K562 (cell line): ENCODE measurements around the gene B4GALT7. TPM values are rescaled to one million over a fixed set of nuclear protein-coding genes. Genes with fewer than 3 reads are reported as not detected.

Experiments used
- ATAC-seq: fragments of 200-7000 bp; cut with Tn5 transposase; 3 replicates; pipeline ENCODE4 v1.9.1; 2020; ENCODE audit warnings: moderate library complexity
- BruUV-seq: library from RNA; stranded (reverse); fragments of 400-500 nt; replicated peaks from 2 replicates; lab custom pipeline; 2021; lab: Mats Ljungman, UMichigan
- CTCF ChIA-PET: fragments of 300-600 bp; formaldehyde crosslinking; extraction: SDS; loops from one replicate; lab custom pipeline; 2021; ENCODE audit warnings: low intra/inter-chr PET ratio; lab: Yijun Ruan, JAX
- POLR2A ChIA-PET: fragments of 300-600, 350-650 bp; sonication (Branson Sonifier 250); formaldehyde crosslinking; extraction: SDS; loops from one replicate; lab custom pipeline; 2021; ENCODE audit warnings: antibody characterized with exemption, inconsistent platforms; lab: Yijun Ruan, JAX
- DNase-seq, 4 experiments: peaks; one replicate each; pipeline versions ENCODE4 v3.0.0 to v3.0.0-alpha.2; 2011 to 2018; ENCODE audit warnings: low spot score in 3 of 4, mixed read lengths in 3 of 4; ENCODE audit errors: extremely low read depth in 1 of 4
- FAIRE-seq: peaks from 2 replicates; lab custom pipeline; 2011; peaks lifted over from hg19 to GRCh38; lab: Jason Lieb, UNC
- H2AFZ ChIP-seq: 2 replicates; pipeline ENCODE4 v1.6.0; 2011; ENCODE audit warnings: low read depth, low read length, control low read depth, inconsistent platforms
- H3K27ac ChIP-seq: fragments of 200-600 bp; 3 replicates; pipeline ENCODE4 v1.8.0; 2011; ENCODE audit warnings: low read depth, mild to moderate bottlenecking, control low read depth, inconsistent platforms, low read length, moderate library complexity, mixed read lengths; ENCODE audit errors: extremely low read depth
- H3K27me3 ChIP-seq, 2 experiments: fragments of 300-600 bp in 1 of 2; 2 replicates in 1 of 2; 3 replicates in 1 of 2; pipeline versions ENCODE4 v1.6.0 to v1.8.0; 2011; ENCODE audit warnings: inconsistent platforms in 2 of 2, low read length in 2 of 2, mild to moderate bottlenecking in 1 of 2, mixed read lengths in 1 of 2, moderate library complexity in 1 of 2; ENCODE audit not compliant: control insufficient read depth in 2 of 2, insufficient read depth in 2 of 2
- H3K36me3 ChIP-seq: fragments of 300-600 bp; 3 replicates; pipeline ENCODE4 v1.8.0; 2011; ENCODE audit warnings: mild to moderate bottlenecking, low read length, inconsistent platforms; ENCODE audit not compliant: control insufficient read depth, insufficient read depth
- H3K4me1 ChIP-seq, 2 experiments: fragments of 200-600 bp in 1 of 2; replicated peaks in 1 of 2; 2 replicates in 1 of 2; 3 replicates in 1 of 2; pipeline versions ENCODE4 v1.5.1 to v1.8.0; 2011; ENCODE audit warnings: inconsistent platforms in 2 of 2, low read length in 2 of 2, mild to moderate bottlenecking in 1 of 2, mixed read lengths in 1 of 2, moderate library complexity in 1 of 2; ENCODE audit not compliant: control insufficient read depth in 2 of 2, insufficient read depth in 2 of 2
- H3K4me2 ChIP-seq: 2 replicates; pipeline ENCODE4 v1.6.1; 2011; ENCODE audit warnings: low read length, control low read depth, inconsistent platforms, mixed read lengths; ENCODE audit not compliant: insufficient read depth
- H3K4me3 ChIP-seq: fragments of 200-600 bp; sonication (generic), shearing (Covaris generic); 2 replicates; pipeline ENCODE4 v1.5.1; 2016; ENCODE audit warnings: control low read depth, inconsistent platforms
- H3K79me2 ChIP-seq: fragments of 200-600 bp; 3 replicates; pipeline ENCODE4 v1.8.0; 2011; ENCODE audit warnings: low read length, inconsistent platforms; ENCODE audit not compliant: control insufficient read depth, insufficient read depth
- H3K9ac ChIP-seq, 2 experiments: 2 replicates each; pipeline versions ENCODE4 v1.6.0 to v1.6.1; 2011; ENCODE audit warnings: low read depth in 2 of 2, low read length in 2 of 2, control low read depth in 1 of 2, inconsistent platforms in 1 of 2, mild to moderate bottlenecking in 1 of 2, mixed read lengths in 1 of 2; ENCODE audit not compliant: insufficient read depth in 1 of 2
- H3K9me1 ChIP-seq: one replicate; pipeline ENCODE4 v1.6.0; 2011; ENCODE audit warnings: inconsistent platforms, mild to moderate bottlenecking, low read length, moderate library complexity; ENCODE audit not compliant: control insufficient read depth, insufficient read depth
- H3K9me3 ChIP-seq: replicated peaks from 2 replicates; pipeline ENCODE4 v1.5.1; 2011; ENCODE audit warnings: low read depth, low read length, inconsistent platforms; ENCODE audit not compliant: control insufficient read depth, insufficient read depth
- H4K20me1 ChIP-seq: replicated peaks from 2 replicates; pipeline ENCODE4 v1.6.1; 2011; ENCODE audit warnings: low read length, inconsistent platforms, mixed read lengths; ENCODE audit not compliant: control insufficient read depth, insufficient read depth
- BRF1 ChIP-seq: IDR thresholded peaks from 3 replicates; pipeline ENCODE4 v1.6.1; 2011; ENCODE audit warnings: borderline replicate concordance, mild to moderate bottlenecking; ENCODE audit not compliant: insufficient read length; ENCODE audit errors: extremely low read depth
- FOXA1 ChIP-seq: fragments of 450-650 bp; IDR thresholded peaks from 2 replicates; pipeline ENCODE4 v1.6.1; 2016; ENCODE audit warnings: mild to moderate bottlenecking, borderline replicate concordance
- GTF2E2 ChIP-seq: fragments of 200-800 bp; sonication (Bioruptor generic); IDR thresholded peaks from 2 replicates; pipeline ENCODE4 v1.6.1; 2016; ENCODE audit warnings: missing genetic modification characterization, missing compliant biosample characterization
- RAD21 ChIP-seq, 2 experiments: fragments of 250-450 bp in 1 of 2; fragments of 450-650 bp in 1 of 2; sonication (Bioruptor Pico) in 1 of 2; formaldehyde crosslinking in 1 of 2; IDR thresholded peaks in 1 of 2; conservative IDR thresholded peaks in 1 of 2; 2 replicates each; pipeline versions ENCODE4 v1.4.0 to v1.8.0; 2020 to 2022; ENCODE audit warnings: mild to moderate bottlenecking in 2 of 2, moderate library complexity in 1 of 2
- YY1 ChIP-seq, 3 experiments: IDR thresholded peaks; 2 replicates each; pipeline ENCODE4 v1.6.1; 2011; ENCODE audit warnings: low read length in 2 of 3, mild to moderate bottlenecking in 2 of 3, moderate library complexity in 2 of 3, borderline replicate concordance in 1 of 3, control low read depth in 1 of 3, low read depth in 1 of 3; ENCODE audit not compliant: insufficient read depth in 3 of 3, insufficient replicate concordance in 2 of 3, control insufficient read depth in 1 of 3, insufficient read length in 1 of 3; ENCODE audit errors: extremely low read depth in 1 of 3
- ZBTB1 ChIP-seq: sonication (generic); formaldehyde crosslinking; IDR thresholded peaks from 2 replicates; pipeline ENCODE4 v1.8.1; 2023; ENCODE audit warnings: missing genetic modification reagents, low read depth, mild to moderate bottlenecking, borderline replicate concordance
- ZNF444 ChIP-seq: fragments of 250-450 bp; sonication (Bioruptor Pico); IDR thresholded peaks from 2 replicates; pipeline ENCODE4 v1.4.0; 2020; ENCODE audit warnings: mild to moderate bottlenecking, moderate library complexity
- WGBS: fragments of 100-300 bp; shearing (Covaris generic); methylation state at CpG from one replicate; pipeline ENCODE4 v1.1.6; 2016; ENCODE audit warnings: low coverage, mixed read lengths; ENCODE audit not compliant: insufficient coverage; ENCODE audit errors: missing lambda C conversion rate; 5-methylcytosine and 5-hydroxymethylcytosine counted together
- in situ Hi-C: fragments of 300-500 bp; cut with MboI; formaldehyde crosslinking; loops from 4 replicates; pipeline ENCODE4 v1.15.0; 2018; ENCODE audit warnings: inconsistent platforms, mixed read lengths
- intact Hi-C: fragments of 100-400 bp; cut with micrococcal nuclease; formaldehyde crosslinking; loops from 2 replicates; pipeline ENCODE4 v1.14.2; 2022
- polyA plus RNA-seq, 8 experiments: library from polyadenylated mRNA; depleted of rRNA in 4 of 8; stranded (reverse) in 5 of 8; unstranded in 3 of 8; fragments of >200 nt; fragmentation: Nextera tagmentation in 2 of 8; fragmentation: Illumina TruSeq in 1 of 8; extraction: Ambion mirVana in 2 of 8; extraction: Trizol in 1 of 8; gene quantifications; 2 replicates each; pipeline versions ENCODE4 v1.2.1 to v1.2.3, GENCODE V29; 2011 to 2014; ENCODE audit warnings: inconsistent platforms in 1 of 8, missing spikeins in 1 of 8
- total RNA-seq, 7 experiments: library from RNA; depleted of rRNA in 6 of 7; stranded (reverse); fragments of >200 nt in 6 of 7; fragmentation: Illumina TruSeq in 2 of 7; extraction: Trizol in 2 of 7; gene quantifications; 2 replicates each; pipeline versions ENCODE4 v1.2.1 to v1.2.3, GENCODE V29; 2011 to 2021; ENCODE audit warnings: low replicate concordance in 1 of 7
- TF ChIP-seq, protein P1 (sequence below), 3 experiments: IDR thresholded peaks in 2 of 3; conservative IDR thresholded peaks in 1 of 3; 2 replicates each; pipeline ENCODE4 v1.5.1; 2011 to 2012; ENCODE audit warnings: low read length in 3 of 3, mild to moderate bottlenecking in 3 of 3, control low read depth in 2 of 3, improper control_type of control experiment in 1 of 3, inconsistent platforms in 1 of 3, low read depth in 1 of 3, mixed read lengths in 1 of 3, moderate library complexity in 1 of 3; ENCODE audit not compliant: insufficient read depth in 2 of 3
- TF ChIP-seq, protein P2 (sequence below): sonication (generic); formaldehyde crosslinking; IDR thresholded peaks from 2 replicates; pipeline ENCODE4 v1.8.1; 2023; ENCODE audit warnings: mild to moderate bottlenecking, missing genetic modification reagents
- TF ChIP-seq, protein P3 (sequence below): fragments of 250-450 bp; sonication (Bioruptor Pico); IDR thresholded peaks from 2 replicates; pipeline ENCODE4 v1.5.0; 2020; ENCODE audit warnings: mild to moderate bottlenecking

B4GALT7 gene
- total and polyA plus RNA-seq, 9 of the 15 experiments (the other 6 are each of a cell fraction or from before 2014, with no cell fraction given), result 0.34 to 17.7 (median 9.1) TPM

DNA sequence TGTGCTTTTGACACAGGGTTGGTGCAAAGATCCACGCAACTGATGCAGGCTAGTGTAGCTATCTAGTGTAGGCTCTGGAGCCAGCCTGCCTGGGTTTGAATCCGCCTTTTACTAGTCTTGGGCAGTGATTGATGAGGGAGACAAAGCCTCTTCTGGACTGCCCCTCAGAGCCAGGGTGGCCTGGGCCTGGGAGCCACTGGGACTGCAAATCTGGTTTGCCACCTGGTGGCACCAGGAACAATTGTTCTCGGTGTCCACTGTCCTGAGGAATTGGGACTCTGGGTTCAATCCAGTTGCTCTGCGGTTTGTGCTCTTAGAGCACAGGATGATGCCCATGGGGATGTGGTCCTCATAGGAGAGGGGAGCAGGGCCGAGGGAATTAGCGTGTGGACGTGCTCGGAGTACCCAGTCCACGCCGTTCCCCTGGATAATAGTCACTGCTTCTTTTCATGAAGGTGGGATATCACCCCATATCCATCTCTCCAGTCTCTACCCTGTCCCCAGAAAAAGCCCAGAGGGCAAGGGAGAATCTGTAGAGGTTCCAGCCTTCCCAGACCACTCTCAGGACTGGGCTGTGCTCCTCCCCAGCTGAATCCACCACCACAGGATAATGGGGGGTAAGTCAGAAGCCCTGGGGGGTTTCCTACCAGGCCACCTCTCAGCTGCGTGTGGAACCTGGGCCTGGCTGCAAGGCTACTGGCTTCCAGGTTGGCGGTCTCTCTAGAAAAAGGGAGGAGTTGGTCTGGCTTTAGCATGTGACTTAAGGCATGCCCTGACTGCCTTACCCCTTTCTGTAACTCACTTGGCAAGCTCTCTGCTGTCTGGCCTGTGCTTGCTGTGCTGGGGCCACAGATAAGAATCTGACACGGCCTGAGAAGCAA is 1.9 kb downstream of the B4GALT7 start:
- H3K4me2 ChIP-seq, result no peak overlapping the region
- H3K27me3 ChIP-seq, result no peaks in the 10 kb centered on the region
- ATAC-seq, result no peak
- no TSS peak for BruUV-seq
- H2AFZ ChIP-seq, result no peak overlapping the region
- no peaks in the 10 kb centered on the region for H4K20me1 ChIP-seq
- ChIA-PET POLR2A (interaction anchor here (0.7 to 1.6 kb wide), 3 partner anchors 9 to 144 kb away, joined by 3 to 8 read pairs (median 3); partner anchors contain the start of gene TMED9), CTCF (no interaction called here)
- H3K9me3 ChIP-seq, result no peaks in the 10 kb centered on the region
- in situ Hi-C loops, result loop anchor here (25.0 kb wide), 1 partner anchor 460 kb away; no protein-coding TSS in a partner anchor
- intact Hi-C loops, result loop anchor here (1.0 to 5.0 kb wide), 2 partner anchors 41 to 470 kb away; no protein-coding TSS in a partner anchor
- H3K79me2 ChIP-seq, result peaks cover 14% of the 10 kb centered on the region; the same call in 2 of the 3 replicates
- H3K4me3 ChIP-seq, result no peak overlapping the region
- H3K36me3 ChIP-seq, result peaks cover under 1% of the 10 kb centered on the region; the same call in 2 of the 3 replicates
- DNase-seq, result no peak
- TF ChIP-seq ZBTB1 (CRISPR knock-in tag) (no peak), RAD21 (CRISPR knock-in tag; conservative IDR thresholded peaks at IDR 0.05 in 1 of 2, IDR thresholded peaks at IDR 0.05 in 1 of 2) (peak in 1 of 2 experiments; percentile 13; a peak in 1 of 4 replicates), ZNF444 (CRISPR knock-in tag) (no peak), BRF1 (no peak), FOXA1 (no peak), GTF2E2 (tag) (no peak), YY1 (IDR thresholded peaks at IDR 0.05; ENCODE audit: borderline replicate concordance in 1 of 3, control insufficient read depth in 1 of 3, extremely low read depth in 1 of 3, insufficient read depth in 3 of 3, insufficient read length in 1 of 3, insufficient replicate concordance in 2 of 3, low read depth in 1 of 3, low read length in 2 of 3) (no peak)
- TF ChIP-seq, protein P1, sequence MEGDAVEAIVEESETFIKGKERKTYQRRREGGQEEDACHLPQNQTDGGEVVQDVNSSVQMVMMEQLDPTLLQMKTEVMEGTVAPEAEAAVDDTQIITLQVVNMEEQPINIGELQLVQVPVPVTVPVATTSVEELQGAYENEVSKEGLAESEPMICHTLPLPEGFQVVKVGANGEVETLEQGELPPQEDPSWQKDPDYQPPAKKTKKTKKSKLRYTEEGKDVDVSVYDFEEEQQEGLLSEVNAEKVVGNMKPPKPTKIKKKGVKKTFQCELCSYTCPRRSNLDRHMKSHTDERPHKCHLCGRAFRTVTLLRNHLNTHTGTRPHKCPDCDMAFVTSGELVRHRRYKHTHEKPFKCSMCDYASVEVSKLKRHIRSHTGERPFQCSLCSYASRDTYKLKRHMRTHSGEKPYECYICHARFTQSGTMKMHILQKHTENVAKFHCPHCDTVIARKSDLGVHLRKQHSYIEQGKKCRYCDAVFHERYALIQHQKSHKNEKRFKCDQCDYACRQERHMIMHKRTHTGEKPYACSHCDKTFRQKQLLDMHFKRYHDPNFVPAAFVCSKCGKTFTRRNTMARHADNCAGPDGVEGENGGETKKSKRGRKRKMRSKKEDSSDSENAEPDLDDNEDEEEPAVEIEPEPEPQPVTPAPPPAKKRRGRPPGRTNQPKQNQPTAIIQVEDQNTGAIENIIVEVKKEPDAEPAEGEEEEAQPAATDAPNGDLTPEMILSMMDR (IDR thresholded peaks at IDR 0.05 in 2 of 3, conservative IDR thresholded peaks at IDR 0.05 in 1 of 3; ENCODE audit: insufficient read depth in 2 of 3, low read depth in 1 of 3, low read length in 3 of 3), result peak in 2 of 3 experiments; percentile 13 to 32; a peak in 2 of 6 replicates
- TF ChIP-seq, protein P2, sequence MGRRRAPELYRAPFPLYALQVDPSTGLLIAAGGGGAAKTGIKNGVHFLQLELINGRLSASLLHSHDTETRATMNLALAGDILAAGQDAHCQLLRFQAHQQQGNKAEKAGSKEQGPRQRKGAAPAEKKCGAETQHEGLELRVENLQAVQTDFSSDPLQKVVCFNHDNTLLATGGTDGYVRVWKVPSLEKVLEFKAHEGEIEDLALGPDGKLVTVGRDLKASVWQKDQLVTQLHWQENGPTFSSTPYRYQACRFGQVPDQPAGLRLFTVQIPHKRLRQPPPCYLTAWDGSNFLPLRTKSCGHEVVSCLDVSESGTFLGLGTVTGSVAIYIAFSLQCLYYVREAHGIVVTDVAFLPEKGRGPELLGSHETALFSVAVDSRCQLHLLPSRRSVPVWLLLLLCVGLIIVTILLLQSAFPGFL (CRISPR knock-in tag), result no peak
- TF ChIP-seq, protein P3, sequence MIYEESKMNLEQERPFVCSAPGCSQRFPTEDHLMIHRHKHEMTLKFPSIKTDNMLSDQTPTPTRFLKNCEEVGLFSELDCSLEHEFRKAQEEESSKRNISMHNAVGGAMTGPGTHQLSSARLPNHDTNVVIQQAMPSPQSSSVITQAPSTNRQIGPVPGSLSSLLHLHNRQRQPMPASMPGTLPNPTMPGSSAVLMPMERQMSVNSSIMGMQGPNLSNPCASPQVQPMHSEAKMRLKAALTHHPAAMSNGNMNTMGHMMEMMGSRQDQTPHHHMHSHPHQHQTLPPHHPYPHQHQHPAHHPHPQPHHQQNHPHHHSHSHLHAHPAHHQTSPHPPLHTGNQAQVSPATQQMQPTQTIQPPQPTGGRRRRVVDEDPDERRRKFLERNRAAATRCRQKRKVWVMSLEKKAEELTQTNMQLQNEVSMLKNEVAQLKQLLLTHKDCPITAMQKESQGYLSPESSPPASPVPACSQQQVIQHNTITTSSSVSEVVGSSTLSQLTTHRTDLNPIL, result no peak
- FAIRE-seq, result no peak
- peak overlapping the region in 1 of 2 experiments; percentile 66; a peak in 2 of 4 replicates for H3K9ac ChIP-seq
- no peak overlapping the region for H3K27ac ChIP-seq
- peaks cover 13 to 30% of the 10 kb centered on the region in 2 experiments; a peak in 4 of 5 replicates for H3K4me1 ChIP-seq
- H3K9me1 ChIP-seq, result no peaks in the 10 kb centered on the region
- WGBS, result 81% methylated on average over 13 of the region's 13 CpGs
